Endothelial cell of umbilical vein (primary cell): ENCODE data around the gene STOML1. TPM values are rescaled to one million over a fixed set of nuclear protein-coding genes. Genes with fewer than 3 reads are reported as not detected.

Experiments used
- BruUV-seq: library from RNA; stranded (reverse); fragments of 400-500 nt; replicated peaks from 2 replicates; lab custom pipeline; 2021; lab: Mats Ljungman, UMichigan
- CTCF ChIA-PET: fragments of 300-600, 350-600 bp; sonication (Branson Sonifier 250); formaldehyde crosslinking; loops from one replicate; lab custom pipeline; 2021; ENCODE audit warnings: antibody characterized with exemption, inconsistent platforms; lab: Charles Lee
- POLR2A ChIA-PET: fragments of 300-600, 350-600 bp; sonication (Branson Sonifier 250); formaldehyde crosslinking; loops from one replicate; lab custom pipeline; 2021; ENCODE audit warnings: antibody characterized with exemption, inconsistent platforms; lab: Charles Lee
- DNase-seq: peaks from one replicate; pipeline ENCODE4 v3.0.0-alpha.2; 2011; ENCODE audit warnings: low read depth, low spot score
- FAIRE-seq: peaks from 2 replicates; lab custom pipeline; 2011; peaks lifted over from hg19 to GRCh38; lab: Jason Lieb, UNC
- H2AFZ ChIP-seq: 2 replicates; pipeline ENCODE4 v1.6.0; 2012; ENCODE audit warnings: low read depth, low read length, control low read depth, inconsistent platforms
- H3K27ac ChIP-seq: 2 replicates; pipeline ENCODE4 v1.5.1; 2011; ENCODE audit warnings: low read depth, mild to moderate bottlenecking, control low read depth, low read length, moderate library complexity; ENCODE audit not compliant: insufficient read depth
- H3K27me3 ChIP-seq, 2 experiments: 2 replicates each; pipeline versions ENCODE4 v1.6.0 to v1.6.1; 2011; ENCODE audit warnings: low read length in 2 of 2, mixed read lengths in 1 of 2; ENCODE audit not compliant: control insufficient read depth in 2 of 2, insufficient read depth in 2 of 2
- H3K36me3 ChIP-seq, 2 experiments: 2 replicates in 1 of 2; 3 replicates in 1 of 2; pipeline ENCODE4 v1.5.1; 2011; ENCODE audit warnings: low read length in 2 of 2, mild to moderate bottlenecking in 1 of 2, moderate library complexity in 1 of 2; ENCODE audit not compliant: control insufficient read depth in 2 of 2, insufficient read depth in 2 of 2; ENCODE audit errors: extremely low read depth in 1 of 2
- H3K4me1 ChIP-seq: 3 replicates; pipeline ENCODE4 v1.5.1; 2011; ENCODE audit warnings: mild to moderate bottlenecking, low read length; ENCODE audit not compliant: control insufficient read depth, insufficient read depth; ENCODE audit errors: extremely low read depth
- H3K4me2 ChIP-seq: 2 replicates; pipeline ENCODE4 v1.6.1; 2011; ENCODE audit warnings: low read length, control low read depth, mixed read lengths; ENCODE audit not compliant: insufficient read depth
- H3K4me3 ChIP-seq, 3 experiments: fragments of 200-600 bp in 1 of 3; sonication (generic), shearing (Covaris generic) in 1 of 3; replicated peaks in 1 of 3; 2 replicates each; pipeline ENCODE4 v1.5.1; 2011 to 2016; ENCODE audit warnings: control low read depth in 3 of 3, low read length in 3 of 3, mild to moderate bottlenecking in 2 of 3, inconsistent platforms in 1 of 3, low read depth in 1 of 3, moderate library complexity in 1 of 3; ENCODE audit not compliant: insufficient read depth in 1 of 3
- H3K79me2 ChIP-seq: 2 replicates; pipeline ENCODE4 v1.6.0; 2012; ENCODE audit warnings: low read length, inconsistent platforms; ENCODE audit not compliant: control insufficient read depth, insufficient read depth
- H3K9ac ChIP-seq: replicated peaks from 2 replicates; pipeline ENCODE3; 2011; ENCODE audit warnings: low read length, control low read depth; ENCODE audit not compliant: insufficient read depth; ENCODE audit errors: extremely low read depth
- H3K9me1 ChIP-seq: replicated peaks from 3 replicates; pipeline ENCODE4 v1.6.0; 2011; ENCODE audit warnings: mild to moderate bottlenecking, low read length; ENCODE audit not compliant: control insufficient read depth, insufficient read depth; ENCODE audit errors: extremely low read depth
- H3K9me3 ChIP-seq: replicated peaks from 2 replicates; pipeline ENCODE4 v1.5.1; 2012; ENCODE audit warnings: low read length, inconsistent platforms; ENCODE audit not compliant: control insufficient read depth, insufficient read depth
- H4K20me1 ChIP-seq: replicated peaks from 2 replicates; pipeline ENCODE3; 2011; ENCODE audit warnings: mild to moderate bottlenecking, low read length; ENCODE audit not compliant: control insufficient read depth, insufficient read depth; ENCODE audit errors: extremely low read depth
- CTCF ChIP-seq, 2 donors: IDR thresholded peaks; 1 replicate in 1 of 2; 2 replicates in 1 of 2; pipeline ENCODE4 v1.5.1; 2011; ENCODE audit warnings: low read length in 2 of 2, mild to moderate bottlenecking in 2 of 2, moderate library complexity in 2 of 2, control low read depth in 1 of 2, inconsistent platforms in 1 of 2, low read depth in 1 of 2; ENCODE audit not compliant: insufficient read depth in 1 of 2; ENCODE audit errors: extremely low read depth in 1 of 2
- EZH2 ChIP-seq: IDR thresholded peaks from 2 replicates; pipeline ENCODE4 v1.6.1; 2012; ENCODE audit warnings: borderline replicate concordance, low read depth, mild to moderate bottlenecking, moderate library complexity, low read length, inconsistent platforms; ENCODE audit not compliant: severe bottlenecking
- FOS ChIP-seq: IDR thresholded peaks from 2 replicates; pipeline ENCODE4 v1.6.1; 2011; ENCODE audit warnings: mild to moderate bottlenecking, low read length, moderate library complexity, borderline replicate concordance; ENCODE audit not compliant: insufficient read depth
- GATA2 ChIP-seq: IDR thresholded peaks from 2 replicates; pipeline ENCODE4 v1.7.0; 2011; ENCODE audit warnings: low read depth, mild to moderate bottlenecking, moderate library complexity, mixed read lengths, low read length; ENCODE audit not compliant: insufficient read length, insufficient read depth
- JUN ChIP-seq: IDR thresholded peaks from 2 replicates; pipeline ENCODE4 v1.6.1; 2011; ENCODE audit warnings: borderline replicate concordance, low read depth; ENCODE audit not compliant: insufficient read length, insufficient read depth
- MAX ChIP-seq: IDR thresholded peaks from 2 replicates; pipeline ENCODE4 v1.6.1; 2011; ENCODE audit not compliant: insufficient read depth, insufficient read length
- MYC ChIP-seq: IDR thresholded peaks from one replicate; pipeline ENCODE4 v1.6.1; 2011; ENCODE audit warnings: mild to moderate bottlenecking, low read depth, low read length
- POLR2A ChIP-seq: IDR thresholded peaks from 2 replicates; pipeline ENCODE4 v1.6.1; 2012; ENCODE audit warnings: low read depth, mild to moderate bottlenecking, control low read depth, low read length
- POLR2AphosphoS5 ChIP-seq: IDR thresholded peaks from 2 replicates; pipeline ENCODE4 v1.6.1; 2012; ENCODE audit warnings: low read depth, mild to moderate bottlenecking, control low read depth, low read length, moderate library complexity; ENCODE audit not compliant: insufficient read depth
- dilution Hi-C: fragments of 300-500 bp; cut with MboI; formaldehyde crosslinking; loops from one replicate; pipeline ENCODE4 v1.15.0; 2019; ENCODE audit warnings: low sequenced_read_pairs; ENCODE audit not compliant: extremely low pct_ligation_motif_present
- intact Hi-C: fragments of 100-400 bp; cut with micrococcal nuclease; formaldehyde crosslinking; loops from one replicate; pipeline ENCODE4 v1.10.0; 2022
- polyA plus RNA-seq, 4 experiments: library from polyadenylated mRNA; depleted of rRNA in 3 of 4; stranded (reverse) in 3 of 4; unstranded in 1 of 4; fragments of >200 nt; gene quantifications; 2 replicates each; pipeline versions ENCODE4 v1.2.1 to v1.2.3, GENCODE V29; 2011 to 2012; ENCODE audit warnings: missing spikeins in 1 of 4
- total RNA-seq: library from RNA; stranded (reverse); gene quantifications from 2 replicates; pipeline ENCODE4 v1.2.3, GENCODE V29; 2021

Gene STOML1
- total and polyA plus RNA-seq, 2 donors (not counting 3 experiments of a cell fraction or from before 2014, with no cell fraction given): 12.9 to 15.4 TPM

- FAIRE-seq: no peak
- Histone ChIP-seq H3K4me2 (no peak overlapping the region), H3K79me2 (no peaks in the 10 kb centered on the region), H2AFZ (no peak overlapping the region), H3K9me3 (no peaks in the 10 kb centered on the region), H3K4me3 (no peak overlapping the region), H3K9ac (no peak overlapping the region), H4K20me1 (no peaks in the 10 kb centered on the region), H3K9me1 (no peaks in the 10 kb centered on the region), H3K27me3 (no peaks in the 10 kb centered on the region), H3K4me1 (peaks cover 15% of the 10 kb centered on the region), H3K36me3 (no peaks in the 10 kb centered on the region), H3K27ac (no peak overlapping the region)
- intact Hi-C loops (loop anchor here (5.0 kb wide), 3 partner anchors 180 to 370 kb away; partner anchors contain the start of gene ISLR2), dilution Hi-C loops (no loop called here)
- BruUV-seq: no TSS peak
- CTCF ChIA-PET: interaction anchor here (1.4 to 6.9 kb wide), 10 partner anchors 8 to 369 kb away, joined by 5 to 217 read pairs (median 29); no protein-coding TSS in a partner anchor
- TF ChIP-seq JUN (no peak), CTCF (IDR thresholded peaks at IDR 0.05; ENCODE audit: extremely low read depth in 1 of 2, insufficient read depth in 1 of 2, low read depth in 1 of 2, low read length in 2 of 2) (no peak), GATA2 (no peak), POLR2A (no peak), POLR2AphosphoS5 (no peak), EZH2 (no peak), FOS (no peak), MYC (no peak), MAX (no peak)
- POLR2A ChIA-PET: no interaction called here
- DNase-seq: no peak
Observed at GRCh38 chr15:73952171-73952912, 39.8 kb downstream of the STOML1 start.
